ENCODE results near the gene SLC12A7.

SLC12A7 gene

DNA sequence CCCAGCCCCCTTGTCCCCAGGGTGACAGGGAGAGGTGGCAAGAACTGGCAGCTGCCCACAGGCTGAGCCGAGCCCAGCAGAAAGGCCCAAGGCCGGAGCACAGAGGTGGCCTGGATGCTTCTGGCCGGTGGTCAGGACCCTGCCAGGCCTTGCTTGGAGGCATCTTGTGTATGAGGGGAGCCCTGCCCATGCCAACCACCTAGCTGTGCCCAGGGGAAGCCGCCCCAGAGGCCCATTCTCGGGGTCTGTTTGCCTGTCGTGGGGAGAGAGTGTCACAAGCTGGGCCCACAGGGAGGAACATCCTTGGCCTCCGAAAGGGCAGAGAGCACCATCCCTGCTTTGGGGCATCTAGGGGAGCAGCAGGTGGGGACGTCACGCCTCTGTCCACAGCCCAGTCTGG is 93.3 kb downstream of the SLC12A7 start:
- DNase-seq (ENCODE audit: low read depth) = no peak

DNA sequence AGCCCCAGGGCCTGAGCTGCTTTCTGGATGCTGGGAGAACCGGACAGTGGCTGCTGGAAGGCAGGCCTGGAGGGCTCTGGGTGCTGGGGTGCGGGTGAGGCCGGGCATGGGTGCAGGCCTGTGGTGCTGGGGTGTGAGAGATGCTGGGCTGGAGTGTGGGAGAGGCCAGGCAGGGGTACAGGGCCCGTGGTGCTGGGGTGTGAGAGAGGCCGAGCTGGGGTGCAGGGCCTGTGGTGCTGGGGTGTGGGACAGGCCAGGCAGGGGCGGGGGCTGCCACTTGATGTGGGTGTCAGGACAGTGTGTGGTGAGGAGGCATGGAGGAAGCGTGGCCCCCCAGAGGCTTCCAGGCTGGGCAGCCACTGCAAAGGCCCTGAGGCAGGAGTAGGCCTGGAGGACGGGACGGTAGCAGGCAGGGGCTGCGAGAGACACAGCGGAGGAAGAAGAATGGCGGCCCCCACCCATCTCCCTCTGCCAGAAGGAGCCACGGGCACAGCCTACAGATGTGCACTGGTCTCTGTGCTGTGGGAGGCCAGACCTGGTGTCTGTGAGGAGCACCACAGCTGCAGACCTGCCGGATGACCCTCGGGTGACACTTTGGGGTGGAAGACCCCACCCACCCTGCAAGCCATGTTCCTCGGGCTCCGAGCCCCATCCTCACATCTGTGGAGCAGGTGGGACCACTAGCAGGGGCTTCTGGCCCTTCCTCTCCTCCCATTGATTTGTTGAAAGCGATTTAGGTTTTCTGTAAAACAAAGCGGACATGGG is 94.0 kb downstream of the SLC12A7 start:
- DNase-seq (ENCODE audit: low read depth) = no peak

DNA sequence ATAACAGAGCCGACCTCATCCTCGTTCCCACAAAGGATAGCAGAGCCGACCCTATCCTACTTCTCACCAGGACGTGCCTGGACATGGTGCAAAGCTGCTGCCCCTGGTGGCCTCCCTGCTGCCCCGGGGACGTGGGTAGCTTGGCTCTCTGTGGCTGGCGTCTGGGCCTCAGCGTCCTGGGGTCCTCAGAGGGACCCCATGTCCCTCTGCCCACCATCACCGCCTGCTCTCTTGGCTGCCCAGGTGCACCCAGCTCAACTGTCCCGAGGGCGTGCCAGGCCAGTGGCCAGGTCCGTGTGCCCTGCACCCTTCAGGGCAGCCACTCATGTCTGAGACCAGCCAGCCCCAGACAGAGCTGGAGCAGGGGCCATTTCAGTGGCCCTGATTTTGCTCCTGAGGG is 94.8 kb downstream of the SLC12A7 start:
- no peak for DNase-seq (ENCODE audit: low read depth)

DNA sequence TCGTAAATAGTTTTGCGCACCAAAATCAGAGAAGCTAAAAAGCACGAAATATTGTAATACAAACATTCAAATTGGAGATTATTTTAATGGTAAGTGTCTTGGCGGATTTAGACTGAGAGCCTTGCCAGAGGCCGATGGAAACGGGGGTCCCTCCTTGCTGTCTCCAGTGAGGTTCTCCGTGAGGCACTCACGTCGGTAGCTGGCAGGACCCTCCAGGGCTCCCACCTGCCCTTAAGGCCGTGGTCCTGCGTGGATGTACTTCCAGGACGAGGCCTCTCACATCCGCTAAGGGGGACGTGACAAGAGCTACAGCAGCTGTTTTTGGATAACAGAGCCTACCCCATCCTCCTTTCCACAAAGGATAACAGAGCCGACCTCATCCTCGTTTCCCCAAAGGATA is 95.4 kb downstream of the SLC12A7 start:
- no peak for DNase-seq (ENCODE audit: low read depth)

DNA sequence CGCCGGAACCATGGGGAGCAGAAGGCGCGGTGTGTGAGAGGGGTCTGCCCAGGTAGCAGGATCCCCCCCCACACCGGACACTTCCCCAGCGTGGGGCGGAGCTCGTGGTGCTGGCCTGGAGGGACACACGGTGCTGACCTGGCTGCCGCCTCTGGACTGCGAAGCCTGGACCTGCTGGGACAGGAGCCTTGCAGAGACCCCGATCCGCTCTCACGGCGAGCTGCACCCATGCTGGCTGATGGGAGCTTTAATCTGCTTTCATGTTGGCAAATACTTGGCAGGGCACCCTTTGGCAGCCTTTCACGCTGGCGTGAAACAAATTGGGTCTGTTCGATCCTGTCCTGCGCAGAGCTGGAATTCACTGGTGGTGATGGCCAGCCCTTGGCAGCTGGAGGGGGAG is 95.8 kb downstream of the SLC12A7 start:
- DNase-seq (ENCODE audit: low read depth) = no peak

DNA sequence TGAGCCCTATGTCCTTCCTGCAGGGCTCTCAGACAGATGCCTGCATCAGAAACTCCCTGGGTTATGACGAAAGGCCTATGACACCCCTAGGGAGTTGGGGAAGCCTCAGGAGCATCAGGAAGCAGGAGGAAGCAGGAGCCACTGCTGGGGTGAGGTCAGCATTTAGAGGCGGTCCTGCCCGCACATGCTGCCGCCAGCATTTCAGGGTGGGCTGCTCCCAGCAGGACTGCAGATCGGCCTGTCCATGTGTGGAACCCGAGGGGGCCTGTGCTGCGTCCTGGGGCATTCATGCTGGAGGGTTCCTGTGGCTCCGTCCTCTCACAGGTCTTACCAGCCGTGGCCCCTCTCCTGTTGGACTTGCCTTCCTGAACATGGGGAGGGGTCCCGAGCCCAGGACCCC is 96.4 kb downstream of the SLC12A7 start:
- no peak for DNase-seq (ENCODE audit: low read depth)

DNA sequence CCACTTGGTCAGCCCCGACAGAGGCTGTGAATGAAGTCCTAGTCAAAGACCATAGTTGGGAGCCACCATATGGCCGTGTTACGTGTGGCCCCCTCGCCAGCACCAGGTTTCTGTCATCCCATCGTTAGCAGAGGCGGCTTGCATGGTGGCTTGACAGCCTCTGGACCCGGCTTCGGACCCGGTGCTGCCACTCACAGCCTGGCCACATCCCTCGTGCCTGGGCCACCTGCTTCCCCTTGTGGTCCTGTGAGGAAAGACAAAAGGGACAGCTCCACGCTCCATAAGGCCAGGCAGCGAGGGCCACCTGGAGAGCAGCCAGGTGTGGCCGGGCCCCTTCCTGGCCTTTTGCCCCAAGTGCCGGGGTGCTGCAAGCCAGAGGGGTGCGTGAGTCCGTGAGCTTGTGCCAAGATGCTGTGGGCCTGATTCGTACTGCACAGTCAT is 97.1 kb downstream of the SLC12A7 start:
- no peak for DNase-seq (ENCODE audit: low read depth)

DNA sequence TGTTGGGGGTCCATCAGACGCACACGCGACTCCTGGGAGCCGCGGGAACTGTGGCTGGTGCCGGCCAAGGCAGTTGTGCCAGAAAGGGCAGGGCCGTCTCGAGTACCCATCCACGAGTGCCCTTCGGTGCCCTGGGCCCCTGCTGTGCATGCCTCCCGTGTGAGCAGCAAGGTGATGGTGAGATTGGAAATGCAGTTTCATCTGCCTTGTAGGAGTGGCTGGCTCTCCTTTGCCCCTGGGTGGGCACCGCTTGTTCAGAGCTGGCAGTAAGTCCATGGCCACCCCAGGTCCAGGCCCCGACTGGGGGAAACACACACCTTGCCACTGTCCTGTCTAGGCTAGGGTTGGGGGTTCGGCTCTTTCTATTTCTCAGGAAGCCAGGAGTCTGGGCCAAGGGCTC is 97.5 kb downstream of the SLC12A7 start:
- DNase-seq (ENCODE audit: low read depth) = no peak

DNA sequence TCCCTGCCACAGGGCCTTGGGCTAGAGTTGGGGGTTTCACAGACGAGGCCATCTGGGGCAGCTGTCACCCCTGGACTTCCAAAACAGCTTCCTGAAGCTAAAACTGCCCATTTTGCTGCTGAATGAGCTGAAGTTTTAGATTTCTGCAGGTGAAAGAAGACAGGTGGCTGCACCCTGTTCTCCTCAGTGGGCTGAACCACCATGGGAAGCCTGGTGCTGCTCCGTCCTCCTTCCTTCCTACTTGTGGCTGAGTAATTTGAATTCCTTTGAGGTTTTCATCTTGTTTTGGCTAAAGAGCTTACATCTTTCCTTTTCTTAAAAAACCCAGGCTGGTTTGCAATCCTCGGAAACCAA is 97.9 kb downstream of the SLC12A7 start:
- DNase-seq (ENCODE audit: low read depth) = no peak

DNA sequence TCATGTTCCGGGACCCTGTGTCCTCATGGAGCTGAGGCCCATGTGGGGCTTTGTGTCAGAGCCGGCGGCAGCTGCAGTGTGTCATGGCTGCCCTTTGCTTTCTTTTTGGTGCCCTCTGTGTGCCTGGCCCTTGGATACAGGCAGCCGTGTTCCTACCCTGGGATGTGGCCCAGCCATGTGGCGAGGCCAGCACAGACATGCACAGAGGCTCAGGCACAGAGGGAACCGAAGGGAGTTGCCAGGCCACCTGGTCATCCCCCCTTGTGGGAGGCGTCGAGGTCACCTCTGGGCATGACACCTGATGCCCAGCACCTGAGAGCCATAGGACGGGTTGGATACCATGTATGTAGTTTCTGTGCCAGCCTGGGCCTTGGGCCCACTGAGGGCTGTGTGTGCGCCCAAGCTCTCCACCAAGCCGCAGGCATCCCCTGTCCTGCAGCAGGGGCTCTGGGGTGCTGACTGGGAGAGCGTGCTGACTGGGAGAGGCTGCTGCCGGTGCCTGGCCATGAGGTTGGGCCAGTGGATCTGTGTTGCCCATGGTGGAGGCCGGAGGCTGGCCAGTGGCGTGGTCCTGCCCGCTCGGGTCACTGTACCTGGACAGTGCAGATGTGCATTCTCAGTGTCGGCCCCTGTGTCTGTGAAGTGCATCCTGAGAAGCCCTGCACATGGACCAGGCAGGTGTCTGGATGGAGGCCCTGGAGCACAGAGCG is 98.5 kb downstream of the SLC12A7 start:
- DNase-seq (ENCODE audit: low read depth) = no peak

DNA sequence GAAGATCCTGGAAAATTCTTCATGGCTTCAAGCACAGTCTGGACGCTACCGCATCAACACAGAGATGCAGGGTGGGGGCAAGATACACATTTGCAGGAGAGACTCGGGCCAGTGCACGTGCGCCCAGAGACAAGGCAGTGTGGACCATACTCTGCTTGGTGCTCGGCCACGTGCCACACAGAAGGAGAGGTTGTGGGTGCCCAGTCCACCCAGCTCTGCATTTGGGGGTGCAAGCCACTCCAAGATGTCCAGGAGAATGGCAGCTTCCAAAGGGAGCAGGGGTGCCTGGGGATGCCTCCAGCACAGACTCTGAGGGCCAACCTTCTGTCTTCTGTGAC is 99.0 kb downstream of the SLC12A7 start:
- DNase-seq (ENCODE audit: low read depth) = no peak

DNA sequence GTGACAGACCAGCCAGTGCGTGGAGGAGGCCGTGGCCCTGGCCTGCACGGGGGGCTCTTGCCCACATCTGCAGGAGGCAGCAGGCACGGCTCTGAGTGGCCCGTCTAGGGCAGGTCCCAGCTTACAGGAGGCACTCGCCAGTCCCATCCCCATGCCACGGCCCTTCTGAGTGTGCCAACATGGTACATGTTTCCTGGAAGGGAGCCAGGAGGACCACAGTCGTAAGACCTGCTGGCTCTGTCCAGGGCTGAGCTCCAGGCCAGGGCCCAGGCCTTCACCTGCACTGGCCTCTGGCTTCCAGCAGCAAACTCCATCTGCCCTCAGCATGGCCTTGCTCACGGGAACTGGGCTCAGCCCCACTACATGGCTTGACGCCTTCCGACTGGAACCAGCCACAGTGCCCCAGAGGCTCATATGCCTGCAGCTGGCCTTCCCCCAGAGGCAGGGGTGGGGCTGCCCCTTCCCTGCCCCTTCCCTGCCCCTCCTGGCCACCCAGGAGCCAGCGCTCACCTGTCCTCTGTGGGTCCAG is 99.5 kb downstream of the SLC12A7 start:
- no peak for DNase-seq (ENCODE audit: low read depth)

DNA sequence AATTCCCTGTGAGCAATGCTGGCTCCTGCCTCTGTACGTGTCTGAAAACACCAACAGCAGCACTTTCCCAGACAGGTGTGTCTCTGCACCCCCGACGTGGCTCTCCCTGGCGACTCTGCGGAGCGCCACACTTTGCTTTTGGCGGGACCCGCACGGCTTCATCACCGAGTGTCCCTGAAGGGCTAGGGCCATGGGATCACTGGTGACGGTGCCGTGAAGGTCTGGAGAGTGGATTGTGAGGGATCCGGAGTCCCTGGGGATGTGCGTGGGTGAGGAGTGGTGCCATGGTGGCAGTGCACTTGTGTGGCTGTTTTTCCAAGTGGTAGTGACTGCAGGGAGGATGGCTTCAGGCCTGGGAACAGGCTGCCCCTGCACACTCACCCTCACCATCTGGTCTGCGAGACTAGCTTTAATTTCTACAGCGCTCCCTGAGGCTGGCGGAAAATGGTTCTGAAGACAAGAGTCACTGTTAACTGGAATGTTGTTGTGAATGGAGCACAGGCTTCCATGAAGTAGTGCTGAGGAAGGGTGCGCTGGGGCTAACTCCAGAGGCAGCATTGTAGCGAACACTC is 100.0 kb downstream of the SLC12A7 start:
- DNase-seq (ENCODE audit: low read depth) = no peak

DNA sequence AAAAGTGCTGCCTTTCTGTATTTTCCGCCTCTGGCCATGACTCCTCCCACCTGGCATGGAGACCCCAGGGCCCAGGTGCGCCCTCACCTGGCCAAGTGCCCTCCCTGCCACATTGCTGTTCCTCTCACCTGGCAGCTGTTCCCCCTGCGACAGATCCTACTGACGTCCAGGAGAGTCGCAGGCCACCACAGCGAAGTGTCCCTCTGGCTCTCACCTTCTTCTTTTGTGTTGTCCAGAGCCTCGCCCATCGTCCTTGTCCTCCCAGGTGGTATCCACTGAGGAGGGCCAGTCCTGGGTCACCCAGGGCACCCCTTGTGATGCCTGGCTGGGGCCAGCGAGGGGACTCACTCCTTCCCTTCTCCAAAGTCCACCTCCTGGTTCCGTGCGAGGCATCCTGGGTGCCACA is 100.6 kb downstream of the SLC12A7 start:
- DNase-seq (ENCODE audit: low read depth) = no peak

DNA sequence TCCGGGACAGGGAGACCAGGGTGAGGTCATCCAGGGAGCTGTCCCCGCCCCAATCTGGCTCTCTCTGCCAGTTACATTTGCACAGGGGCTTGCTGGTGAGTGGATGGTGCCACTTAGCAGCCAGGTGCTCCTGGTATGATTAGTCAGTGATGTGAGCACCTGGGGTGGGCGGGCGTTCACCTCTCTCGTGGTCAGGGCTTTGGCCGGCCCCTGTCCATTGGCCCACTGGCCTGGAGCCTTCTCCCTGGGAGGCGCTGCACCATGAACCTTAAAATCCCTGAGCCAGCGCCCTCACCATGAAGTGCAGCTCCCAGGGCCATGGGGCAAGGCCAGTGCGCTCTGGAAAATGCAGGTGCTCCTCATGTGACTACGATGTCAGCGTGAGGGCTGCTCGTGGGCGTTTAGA is 101.2 kb downstream of the SLC12A7 start:
- DNase-seq (ENCODE audit: low read depth) = no peak

DNA sequence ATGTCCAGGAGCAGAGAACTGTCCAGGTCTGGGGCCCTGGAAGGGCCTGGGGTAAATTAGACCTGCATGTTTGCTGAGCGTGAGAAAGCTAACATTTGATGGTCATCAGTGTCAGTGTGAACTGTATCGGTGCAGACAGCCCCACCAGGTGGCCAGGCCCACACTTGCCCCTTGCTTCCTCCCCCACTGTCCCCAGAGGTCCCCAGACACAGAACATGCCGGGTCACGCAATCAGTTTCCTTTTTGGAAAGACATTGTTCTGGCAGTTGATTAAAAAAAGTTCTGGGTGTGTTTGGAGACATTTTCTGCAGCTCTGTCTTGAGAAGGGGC is 101.7 kb downstream of the SLC12A7 start:
- DNase-seq (ENCODE audit: low read depth) = no peak

DNA sequence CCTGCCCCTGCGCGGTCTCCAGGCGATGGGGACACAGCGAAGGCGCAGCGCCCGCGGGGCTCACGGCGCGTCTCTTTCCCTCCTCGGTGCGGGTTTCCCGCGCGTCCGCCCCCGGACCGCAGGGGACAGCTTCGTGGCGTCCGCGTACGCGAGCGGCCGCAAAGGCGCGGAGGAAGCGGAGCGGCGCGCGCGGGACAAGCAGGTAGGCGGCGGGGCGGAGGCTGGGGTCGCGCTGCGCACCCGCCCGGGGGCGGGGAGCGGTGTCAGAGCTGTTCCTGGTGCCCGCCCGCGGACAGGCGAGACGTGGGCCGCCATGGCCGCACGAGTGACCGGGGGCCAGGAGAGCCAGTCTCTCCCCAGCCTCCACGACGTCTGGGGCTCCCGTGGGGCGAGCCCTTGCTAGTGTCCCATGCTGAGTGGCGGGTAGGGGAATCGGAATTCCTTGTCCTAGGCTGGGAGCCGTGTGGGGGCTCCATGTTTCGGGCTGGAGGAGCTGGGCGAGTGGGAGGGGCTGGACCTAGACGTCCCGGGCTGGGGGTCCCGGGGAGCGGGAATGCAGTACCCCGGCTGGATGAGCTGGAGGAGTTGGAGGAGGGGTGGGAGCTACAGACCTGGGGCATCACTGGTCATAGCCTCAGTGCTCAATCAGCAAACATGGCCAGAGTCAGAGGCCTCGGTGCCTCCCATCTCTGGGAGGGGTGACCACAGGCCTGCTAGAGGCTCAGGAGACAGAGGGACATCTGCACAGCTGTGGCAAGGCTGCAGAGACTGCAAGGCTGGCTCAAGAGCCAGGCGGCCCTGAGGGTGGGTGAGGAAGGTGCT is 102.3 kb downstream of the SLC12A7 start:
- DNase-seq (ENCODE audit: low read depth) = no peak

DNA sequence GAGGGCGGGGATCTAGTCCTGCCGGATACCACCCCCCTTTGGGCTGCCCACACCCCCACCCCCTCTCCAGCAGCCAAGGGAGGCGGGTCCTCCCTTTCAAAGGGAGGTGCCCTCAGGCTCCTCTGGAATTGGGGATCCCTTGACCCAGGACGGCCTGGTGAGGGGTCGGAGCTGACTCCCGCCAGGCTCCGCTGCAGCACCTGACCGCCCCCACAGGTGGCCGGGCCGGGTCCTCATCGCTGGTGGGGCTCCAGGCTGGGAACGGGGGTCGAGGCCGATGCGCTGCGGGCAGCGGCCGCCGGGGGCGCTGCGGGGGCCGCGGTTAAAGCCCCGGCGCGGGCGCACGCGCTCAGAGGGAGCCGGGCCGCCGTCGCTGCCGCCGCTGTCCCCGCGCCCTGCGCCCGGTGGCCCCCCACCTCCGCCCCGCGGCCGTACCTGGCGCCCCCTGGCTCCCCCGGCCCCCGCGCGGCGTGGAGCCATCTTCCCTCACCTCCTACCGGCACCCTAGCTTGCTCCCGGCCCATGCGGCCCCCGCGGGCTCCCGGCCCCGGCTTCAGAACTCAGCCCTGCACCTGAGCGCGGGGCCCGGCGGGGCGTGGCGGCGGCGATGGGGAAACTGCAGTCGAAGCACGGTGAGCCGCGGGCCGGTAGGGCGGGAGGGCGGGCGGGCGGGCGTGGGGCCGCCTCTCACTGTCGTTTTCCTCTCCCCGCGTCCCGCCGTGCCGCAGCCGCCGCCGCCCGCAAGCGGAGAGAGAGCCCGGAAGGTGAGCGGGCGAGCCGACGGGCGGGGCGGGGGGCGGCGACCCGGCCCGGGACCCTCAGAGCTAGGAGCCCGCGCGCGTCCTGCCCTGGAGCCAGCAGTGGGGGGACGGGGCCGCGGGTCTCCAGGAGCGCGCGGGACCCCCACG is 103.2 kb downstream of the SLC12A7 start, which contains the start of gene NKD2:
TSS of gene NKD2 (plus strand) at position 352 of the 908 bp plus-strand sequence. CDS start at position 608, 256 bp downstream.
- no peak for DNase-seq (ENCODE audit: low read depth)

DNA sequence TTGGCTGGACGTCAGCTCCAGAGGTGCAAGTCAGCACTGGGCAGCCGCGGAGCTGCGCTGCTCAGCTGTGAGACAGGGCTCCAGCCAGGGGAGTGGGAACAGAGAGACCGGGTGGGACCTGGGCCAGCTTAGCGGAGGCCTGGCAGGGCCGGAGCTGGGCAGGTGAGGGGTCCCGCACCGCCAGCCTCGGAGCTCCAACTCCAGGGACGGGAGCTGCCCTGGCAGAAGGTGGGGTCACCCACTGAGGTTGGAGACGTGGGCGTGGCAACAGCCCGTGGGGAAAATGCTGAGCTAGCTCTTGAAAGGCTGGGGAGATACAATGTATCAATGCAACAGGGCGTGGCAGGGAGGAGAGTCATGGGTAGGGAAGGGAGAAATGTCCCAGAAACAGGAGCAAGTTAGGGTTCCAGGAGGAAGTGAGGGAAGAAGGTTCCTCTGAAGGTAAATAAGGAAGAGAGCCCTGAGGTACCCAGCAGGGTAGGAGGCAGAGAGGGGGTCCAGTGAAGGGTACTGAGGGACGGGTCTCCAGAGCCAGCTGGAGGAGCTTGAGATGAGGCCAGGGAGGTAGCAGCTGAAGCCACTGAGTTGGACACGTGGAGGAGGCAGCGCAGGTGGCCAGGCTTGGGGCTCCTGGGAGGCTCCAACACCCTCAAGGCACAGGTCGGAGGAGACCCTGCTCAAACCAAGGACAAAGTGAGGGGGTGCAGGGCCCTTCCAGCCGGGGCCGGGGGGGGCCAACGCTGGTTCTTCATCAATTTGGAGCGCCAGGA is 104.0 kb downstream of the SLC12A7 start:
- no peak for DNase-seq (ENCODE audit: low read depth)

DNA sequence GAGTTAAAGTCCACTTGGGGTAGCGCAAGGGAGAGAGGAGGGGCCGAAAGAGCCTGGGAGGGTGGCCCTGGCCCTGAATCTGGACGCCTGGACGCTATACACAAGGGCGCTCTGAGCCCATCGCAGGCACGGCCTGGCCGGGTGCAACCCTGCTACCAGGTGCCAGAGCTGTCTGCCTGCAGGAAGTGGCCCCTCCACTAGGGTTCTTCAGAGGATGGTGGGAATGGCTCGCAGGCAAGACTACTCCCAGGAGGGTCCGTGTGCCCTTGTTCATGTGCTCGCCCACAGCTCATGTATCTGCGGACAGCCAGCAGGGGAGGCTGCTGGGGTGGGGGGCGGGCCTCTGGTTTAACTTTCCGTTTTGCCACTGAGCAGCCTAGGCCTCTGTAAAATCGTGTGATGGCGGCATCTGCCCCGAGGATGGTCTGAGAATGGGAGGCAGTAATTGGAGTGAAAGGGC is 104.6 kb downstream of the SLC12A7 start:
- no peak for DNase-seq (ENCODE audit: low read depth)
